ENCODE measurements around the gene MRPL34. TPM values are rescaled to one million over a fixed set of nuclear protein-coding genes. Genes with fewer than 3 reads are reported as not detected.

The MRPL34 gene
- total RNA-seq, 2 donors from 2014 or later, result 127 to 184 TPM

GRCh38 chr19:17321655-17322489 lies 16.2 kb downstream of the MRPL34 start:
- Histone ChIP-seq H3K4me1 (no peaks in the 10 kb centered on the region), H3K9me3 (no peaks in the 10 kb centered on the region), H3K4me3 (no peak overlapping the region), H3K27ac (no peak overlapping the region), H3K36me3 (peaks cover 15% of the 10 kb centered on the region), H3K9ac (ENCODE audit: low read depth in 2 of 2, low read length in 2 of 2) (no peak overlapping the region), H3K27me3 (no peaks in the 10 kb centered on the region)
- DNase-seq, result no peak
- no peak for TF ChIP-seq CTCF (IDR thresholded peaks at IDR 0.05)
- intact Hi-C loops (cut with DNase I), result no loop called here

- peak; percentile 34 for DNase-seq
- Histone ChIP-seq H3K9me3 (no peaks in the 10 kb centered on the region), H3K36me3 (peaks cover 15% of the 10 kb centered on the region), H3K4me1 (peaks cover 3% of the 10 kb centered on the region), H3K27me3 (no peaks in the 10 kb centered on the region), H3K27ac (no peak overlapping the region), H3K4me3 (no peak overlapping the region), H3K9ac (ENCODE audit: low read depth in 2 of 2, low read length in 2 of 2) (no peak overlapping the region)
- no peak for TF ChIP-seq CTCF (IDR thresholded peaks at IDR 0.05)
- intact Hi-C loops (cut with DNase I), result no loop called here
These were observed 17.2 kb downstream of the MRPL34 start for GRCh38 chr19:17322854-17323253.

DNA sequence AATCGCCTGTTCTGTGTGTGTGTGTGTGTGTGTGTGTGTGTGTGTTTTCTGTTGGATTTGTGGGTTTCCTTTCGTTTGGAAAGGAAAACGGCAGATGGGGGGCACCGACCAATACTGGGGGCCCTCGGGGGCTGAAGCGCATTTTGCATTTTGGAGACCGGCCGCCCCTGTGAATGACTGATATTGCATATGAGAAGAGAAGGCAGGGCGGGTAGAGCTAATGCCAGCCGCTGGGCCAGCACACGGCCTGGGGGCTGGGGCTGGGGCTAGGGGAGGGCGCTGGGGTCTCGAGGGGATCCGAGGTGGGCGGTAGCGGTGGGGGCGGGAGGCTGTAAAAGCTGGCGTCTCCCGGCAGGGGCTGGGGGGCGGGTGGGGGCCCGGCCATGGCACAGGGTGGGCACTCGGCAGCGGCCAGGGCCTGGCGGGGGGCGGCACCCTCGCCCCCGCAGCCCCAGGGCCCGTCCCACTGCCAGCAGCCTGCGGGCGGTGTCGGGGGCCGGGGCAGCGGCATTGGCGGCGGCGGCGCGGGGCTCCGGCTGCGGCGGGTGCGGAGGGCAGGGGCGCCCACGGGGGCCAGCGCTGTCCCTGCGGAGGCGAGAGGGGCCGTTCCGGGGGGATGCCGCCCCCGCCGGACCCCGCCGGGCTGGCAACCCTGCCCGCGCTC lies 17.8 kb downstream of the MRPL34 start:
- no peaks in the 10 kb centered on the region for H3K9me3 ChIP-seq
- no peak overlapping the region for H3K9ac ChIP-seq (ENCODE audit: low read depth in 2 of 2, low read length in 2 of 2)
- H3K27me3 ChIP-seq, result no peaks in the 10 kb centered on the region
- TF ChIP-seq CTCF (IDR thresholded peaks at IDR 0.05), result no peak
- H3K4me3 ChIP-seq, result no peak overlapping the region
- H3K4me1 ChIP-seq, result peaks cover 3% of the 10 kb centered on the region
- intact Hi-C loops (cut with DNase I), result no loop called here
- H3K36me3 ChIP-seq, result peaks cover 15% of the 10 kb centered on the region
- H3K27ac ChIP-seq, result no peak overlapping the region
- DNase-seq, result no peak

DNA sequence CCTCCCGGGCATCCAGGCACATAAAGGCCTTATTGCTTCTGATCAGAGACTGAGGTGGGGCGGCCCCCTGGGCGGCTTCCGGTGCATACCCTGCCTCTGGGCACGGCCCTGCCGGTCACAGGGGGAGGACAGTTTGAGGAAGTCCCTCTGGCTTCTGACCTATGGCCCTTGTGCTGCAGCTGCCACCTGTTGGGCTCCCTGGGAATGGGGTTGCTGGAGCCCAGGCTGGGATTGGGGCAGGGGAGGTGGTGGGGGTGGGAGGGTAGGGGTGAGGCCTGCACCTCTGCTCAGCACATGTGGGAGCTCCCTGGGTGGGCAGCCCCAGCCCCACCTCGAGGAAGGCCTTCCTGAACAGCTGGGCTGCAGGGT lies 18.3 kb downstream of the MRPL34 start:
- DNase-seq, result no peak
- no peak overlapping the region for H3K27ac ChIP-seq
- peaks cover 15% of the 10 kb centered on the region for H3K36me3 ChIP-seq
- H3K9me3 ChIP-seq, result no peaks in the 10 kb centered on the region
- H3K4me3 ChIP-seq, result no peak overlapping the region
- H3K9ac ChIP-seq (ENCODE audit: low read depth in 2 of 2, low read length in 2 of 2), result no peak overlapping the region
- H3K27me3 ChIP-seq, result peaks cover 2% of the 10 kb centered on the region
- H3K4me1 ChIP-seq, result peaks cover 4% of the 10 kb centered on the region
- no peak for TF ChIP-seq CTCF (IDR thresholded peaks at IDR 0.05)
- intact Hi-C loops (cut with DNase I), result no loop called here

DNA sequence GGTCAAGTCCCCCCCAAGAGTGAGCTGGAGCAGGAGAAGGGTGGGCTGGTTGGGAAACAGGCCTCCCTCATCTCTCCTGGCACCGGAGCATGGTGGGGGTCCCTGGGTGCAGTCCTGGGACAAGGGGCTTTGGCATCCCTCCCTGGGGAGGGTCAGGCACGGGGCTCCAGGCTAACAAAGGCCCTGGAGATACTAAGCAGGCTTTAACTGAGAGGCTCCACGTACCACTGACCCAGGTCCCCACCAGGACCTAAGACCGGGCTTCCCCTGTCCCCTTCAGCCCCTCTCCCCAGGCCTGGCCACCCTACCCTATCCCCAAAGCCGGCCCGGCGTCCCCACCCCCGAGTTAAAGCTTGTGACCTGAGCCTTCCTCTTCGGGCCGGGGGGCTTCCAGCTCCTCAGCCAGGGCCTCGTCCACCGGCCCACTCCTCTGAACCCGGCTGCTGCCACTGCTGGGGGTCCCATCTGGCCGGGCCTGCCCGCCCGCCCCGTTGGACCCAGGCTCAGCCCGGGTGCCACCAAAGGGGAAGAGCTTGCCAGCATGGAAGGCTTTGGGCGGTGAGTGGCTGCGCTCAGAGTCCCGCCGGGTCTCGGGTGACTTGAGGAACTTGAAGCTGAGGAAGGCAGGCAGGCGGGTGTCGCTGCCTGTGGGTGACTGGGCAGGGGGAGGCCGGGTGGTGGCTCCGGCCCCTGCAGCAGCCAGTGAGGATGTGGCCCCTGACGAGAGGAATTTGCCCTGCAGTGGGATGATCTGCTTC lies 18.9 kb downstream of the MRPL34 start:
- TF ChIP-seq CTCF (IDR thresholded peaks at IDR 0.05), result no peak
- Histone ChIP-seq H3K27me3 (peaks cover 8% of the 10 kb centered on the region), H3K9me3 (no peaks in the 10 kb centered on the region), H3K4me3 (no peak overlapping the region), H3K4me1 (peaks cover 9% of the 10 kb centered on the region), H3K9ac (ENCODE audit: low read depth in 2 of 2, low read length in 2 of 2) (no peak overlapping the region), H3K27ac (no peak overlapping the region), H3K36me3 (peaks cover 15% of the 10 kb centered on the region)
- intact Hi-C loops (cut with DNase I), result no loop called here
- no peak for DNase-seq
